GM12875 (cell line): ENCODE results near the gene C1QTNF9.
"Not testable (repeated sequence)": the region's sequence is repeated elsewhere in the genome, so short reads cannot be mapped to it uniquely, and the experiment has no call there.

ENCODE experiments used
- H3K4me3 ChIP-seq: one replicate; pipeline ENCODE4 v1.5.1; 2011; ENCODE audit warnings: low read depth, low read length, control low read depth
- CTCF ChIP-seq: IDR thresholded peaks from 2 replicates; pipeline ENCODE4 v1.5.1; 2011; ENCODE audit warnings: low read depth, mild to moderate bottlenecking, control low read depth, inconsistent platforms, low read length, moderate library complexity, borderline replicate concordance; ENCODE audit not compliant: insufficient read depth

C1QTNF9 gene

GRCh38 chr13:24362435-24362952 is 53.1 kb downstream of the C1QTNF9 start:
- no peak for TF ChIP-seq CTCF
- H3K4me3 ChIP-seq: no peak overlapping the region

GRCh38 chr13:24365191-24365590 is 55.8 kb downstream of the C1QTNF9 start:
- H3K4me3 ChIP-seq: no peak overlapping the region
- TF ChIP-seq CTCF: no peak

GRCh38 chr13:24366315-24366714 is 56.9 kb downstream of the C1QTNF9 start:
- not testable (repeated sequence) for H3K4me3 ChIP-seq

GRCh38 chr13:24371273-24371672 is 61.9 kb downstream of the C1QTNF9 start:
- H3K4me3 ChIP-seq: not testable (repeated sequence)
